Liver (tissue), 9 donors: ENCODE measurements around the gene DEGS1. TPM values are rescaled to one million over a fixed set of nuclear protein-coding genes. Genes with fewer than 3 reads are reported as not detected.

ENCODE experiments used
- DNase-seq: peaks from one replicate; pipeline ENCODE4 v3.0.0-alpha.2; 2017; ENCODE audit warnings: low spot score
- H3K27ac ChIP-seq, 2 donors: one replicate each; pipeline ENCODE4 v1.7.0; 2013; ENCODE audit warnings: inconsistent platforms in 2 of 2, low read length in 2 of 2, control low read depth in 1 of 2, low read depth in 1 of 2, mild to moderate bottlenecking in 1 of 2
- H3K27me3 ChIP-seq, 4 donors: one replicate each; pipeline versions ENCODE4 v1.6.1 to v1.7.0; 2013; ENCODE audit warnings: low read length in 3 of 4, inconsistent platforms in 1 of 4, mild to moderate bottlenecking in 1 of 4, moderate library complexity in 1 of 4; ENCODE audit not compliant: control insufficient read depth in 4 of 4, insufficient read depth in 4 of 4
- H3K36me3 ChIP-seq, 4 donors: one replicate each; pipeline versions ENCODE4 v1.6.1 to v1.7.0; 2013; ENCODE audit warnings: low read length in 3 of 4, mild to moderate bottlenecking in 3 of 4, low read depth in 1 of 4, moderate library complexity in 1 of 4; ENCODE audit not compliant: control insufficient read depth in 4 of 4, insufficient read depth in 3 of 4
- H3K4me1 ChIP-seq, 4 donors: one replicate each; pipeline versions ENCODE4 v1.6.1 to v1.7.0; 2013; ENCODE audit warnings: low read length in 3 of 4, mild to moderate bottlenecking in 3 of 4, moderate library complexity in 1 of 4; ENCODE audit not compliant: control insufficient read depth in 4 of 4, insufficient read depth in 4 of 4
- H3K4me3 ChIP-seq, 3 donors: one replicate each; pipeline versions ENCODE4 v1.6.1 to v1.7.0; 2013; ENCODE audit warnings: low read length in 3 of 3, control low read depth in 1 of 3, low read depth in 1 of 3, mild to moderate bottlenecking in 1 of 3
- H3K9ac ChIP-seq, 2 donors: one replicate each; pipeline ENCODE4 v1.7.0; 2013; ENCODE audit warnings: low read length in 2 of 2, mild to moderate bottlenecking in 2 of 2, moderate library complexity in 2 of 2, control low read depth in 1 of 2, low read depth in 1 of 2
- H3K9me3 ChIP-seq, 4 donors: one replicate each; pipeline versions ENCODE4 v1.6.1 to v1.7.0; 2013; ENCODE audit warnings: low read length in 3 of 4; ENCODE audit not compliant: control insufficient read depth in 4 of 4
- EGR1 ChIP-seq, 2 donors: IDR thresholded peaks; 2 replicates each; pipeline ENCODE4 v1.6.1; 2016 to 2018; ENCODE audit warnings: antibody characterized with exemption in 2 of 2, low read depth in 2 of 2
- FOXA1 ChIP-seq: IDR thresholded peaks from 2 replicates; pipeline ENCODE4 v1.6.1; 2016; ENCODE audit warnings: antibody characterized with exemption
- FOXA2 ChIP-seq: IDR thresholded peaks from 2 replicates; pipeline ENCODE4 v1.6.1; 2016; ENCODE audit warnings: antibody characterized with exemption
- GABPA ChIP-seq, 2 donors: IDR thresholded peaks in 1 of 2; conservative IDR thresholded peaks in 1 of 2; 2 replicates each; pipeline ENCODE4 v1.6.1; 2016; ENCODE audit warnings: antibody characterized with exemption in 2 of 2, mild to moderate bottlenecking in 1 of 2, moderate library complexity in 1 of 2
- HNF4A ChIP-seq, 2 donors: conservative IDR thresholded peaks; 2 replicates each; pipeline ENCODE4 v1.6.1; 2016; ENCODE audit warnings: antibody characterized with exemption in 2 of 2, mild to moderate bottlenecking in 2 of 2
- HNF4G ChIP-seq: IDR thresholded peaks from 2 replicates; pipeline ENCODE4 v1.6.1; 2016; ENCODE audit warnings: antibody characterized with exemption
- JUND ChIP-seq, 2 donors: IDR thresholded peaks; 2 replicates each; pipeline ENCODE4 v1.6.1; 2016; ENCODE audit warnings: antibody characterized with exemption in 2 of 2
- NR2F2 ChIP-seq: IDR thresholded peaks from 2 replicates; pipeline ENCODE4 v1.6.1; 2016; ENCODE audit warnings: antibody characterized with exemption
- RAD21 ChIP-seq, 2 donors: IDR thresholded peaks; 2 replicates each; pipeline ENCODE4 v1.6.1; 2016; ENCODE audit warnings: antibody characterized with exemption in 2 of 2, mild to moderate bottlenecking in 2 of 2
- RXRA ChIP-seq, 2 donors: IDR thresholded peaks; 2 replicates each; pipeline ENCODE4 v1.6.1; 2017 to 2018; ENCODE audit warnings: antibody characterized with exemption in 2 of 2, mild to moderate bottlenecking in 1 of 2
- SP1 ChIP-seq: IDR thresholded peaks from 2 replicates; pipeline ENCODE4 v1.6.1; 2018; ENCODE audit warnings: antibody characterized with exemption, mild to moderate bottlenecking
- TAF1 ChIP-seq: conservative IDR thresholded peaks from 2 replicates; pipeline ENCODE4 v1.6.1; 2016; ENCODE audit warnings: antibody characterized with exemption, mild to moderate bottlenecking
- WGBS: extraction: QIAGEN DNeasy Blood & Tissue Kit; methylation state at CpG from one replicate; pipeline ENCODE4 v1.1.7; 2013; 5-methylcytosine and 5-hydroxymethylcytosine counted together
- polyA plus RNA-seq, 2 donors: library from polyadenylated mRNA; stranded (reverse) in 1 of 2; unstranded in 1 of 2; fragments of 200-250 nt in 1 of 2; fragments of >200 nt in 1 of 2; fragmentation: Nextera tagmentation in 1 of 2; extraction: Ambion mirVana in 1 of 2; gene quantifications; one replicate each; pipeline versions ENCODE4 v1.2.1 to v1.2.3, GENCODE V29; 2013 to 2015
- total RNA-seq, 2 donors: library from RNA; depleted of rRNA; stranded (reverse); fragments of >200 nt; gene quantifications; one replicate each; pipeline ENCODE4 v1.2.3, GENCODE V29; 2014
- TF ChIP-seq, protein P1 (sequence below): fragments of 150-350 bp; IDR thresholded peaks from 2 replicates; pipeline ENCODE4 v1.5.1; 2017; ENCODE audit warnings: improper control_type of control experiment, low read depth, low read length; ENCODE audit not compliant: missing input control
- TF ChIP-seq, protein P2 (sequence below): IDR thresholded peaks from 2 replicates; pipeline ENCODE4 v1.6.1; 2016; ENCODE audit warnings: antibody characterized with exemption
- TF ChIP-seq, protein P3 (sequence below): IDR thresholded peaks from 2 replicates; pipeline ENCODE4 v1.6.1; 2016; ENCODE audit warnings: antibody characterized with exemption
- donor health status: healthy.
- donor health status: healthy.
- donor health status: healthy.
- donor health status: healthy.
- donor health status: healthy.

The DEGS1 gene
- total and polyA plus RNA-seq, 4 donors, result 21.7 to 26.7 (median 22.6) TPM

DNA sequence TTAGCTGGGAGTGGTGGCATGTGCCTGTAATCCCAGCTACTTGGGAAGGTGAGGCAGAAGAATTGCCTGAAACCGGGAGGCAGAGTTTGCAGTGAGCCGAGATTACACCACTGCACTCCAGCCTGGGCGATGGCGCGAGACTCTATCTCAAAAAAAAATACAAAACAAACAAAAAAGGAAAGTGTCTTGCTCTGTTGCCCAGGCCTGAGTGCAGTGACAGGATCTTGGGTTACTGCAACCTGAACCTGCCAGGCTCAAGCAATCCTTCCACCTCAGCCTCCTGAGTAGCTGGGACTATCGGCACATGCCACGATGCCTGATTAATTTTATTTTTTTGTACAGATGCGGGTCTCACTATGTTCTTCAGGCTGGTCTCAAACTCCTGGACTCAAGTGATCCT is 33.3 kb downstream of the DEGS1 start:
- Histone ChIP-seq H3K4me1 (peaks cover 2 to 13% (median 12%) of the 10 kb centered on the region in 4 donors), H3K9me3 (no peaks in the 10 kb centered on the region), H3K4me3 (no peak overlapping the region), H3K36me3 (no peaks in the 10 kb centered on the region), H3K27me3 (no peaks in the 10 kb centered on the region), H3K9ac (no peak overlapping the region), H3K27ac (no peak overlapping the region)
- no peak for DNase-seq
- WGBS, result 97% methylated on average over 8 of the region's 8 CpGs
- no peak for TF ChIP-seq HNF4G

DNA sequence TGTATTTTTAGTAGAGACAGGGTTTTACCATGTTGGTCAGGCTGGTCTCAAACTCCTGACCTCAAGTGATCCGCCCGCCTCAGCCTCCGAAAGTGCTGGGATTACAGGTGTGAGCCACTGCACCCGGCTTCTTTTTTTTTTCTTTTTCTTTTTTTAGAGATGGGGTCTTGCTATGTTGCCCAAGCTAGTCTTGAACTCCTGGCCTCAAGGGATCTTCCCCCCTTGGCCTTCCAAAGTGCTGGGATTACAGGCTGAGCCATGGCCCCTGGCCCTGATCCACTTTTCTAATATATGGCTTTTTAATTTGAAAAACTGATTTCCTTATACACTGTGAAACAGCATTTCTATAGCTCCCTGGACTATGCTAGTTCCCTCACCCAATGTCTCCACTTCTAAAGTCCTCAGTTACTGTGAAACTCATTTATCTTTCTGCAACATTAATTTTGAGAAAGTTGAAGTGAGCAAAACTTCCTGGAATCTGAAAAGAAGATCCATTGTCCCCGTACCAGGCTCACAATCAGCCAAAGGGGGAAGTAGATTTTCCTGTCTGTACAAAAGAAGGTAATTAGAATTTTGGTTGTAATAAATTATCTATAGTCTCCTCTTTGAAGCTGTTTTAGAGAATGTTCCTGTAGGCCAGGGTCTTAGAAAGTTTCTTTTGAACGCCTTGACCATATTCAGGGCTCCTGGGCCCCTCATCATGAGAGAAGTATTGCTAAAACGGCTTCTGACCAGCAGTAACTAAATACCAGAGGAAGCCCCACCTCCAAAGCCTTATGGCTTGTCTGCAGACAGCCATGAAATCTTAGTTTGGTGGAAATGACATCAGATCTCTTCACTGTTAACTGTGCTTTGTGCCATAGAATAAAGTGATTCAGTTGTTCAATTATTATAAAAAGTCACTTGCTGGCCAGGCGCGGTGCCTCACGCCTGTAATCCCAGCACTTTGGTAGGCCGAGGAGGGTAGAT is 34.9 kb downstream of the DEGS1 start:
- Histone ChIP-seq H3K4me3 (no peak overlapping the region), H3K36me3 (no peaks in the 10 kb centered on the region), H3K27me3 (no peaks in the 10 kb centered on the region), H3K9ac (no peak overlapping the region), H3K4me1 (peaks cover 0 to under 1% (median under 1%) of the 10 kb centered on the region in 4 donors), H3K9me3 (no peaks in the 10 kb centered on the region), H3K27ac (no peak overlapping the region)
- DNase-seq, result no peak
- 90% methylated on average over 11 of the region's 11 CpGs for WGBS
- TF ChIP-seq TAF1 (no peak), SP1 (no peak), RAD21 (IDR thresholded peaks at IDR 0.05) (no peak), JUND (IDR thresholded peaks at IDR 0.05) (no peak), HNF4A (conservative IDR thresholded peaks at IDR 0.05) (no peak), HNF4G (no peak), FOXA1 (no peak)
- TF ChIP-seq, protein P1, sequence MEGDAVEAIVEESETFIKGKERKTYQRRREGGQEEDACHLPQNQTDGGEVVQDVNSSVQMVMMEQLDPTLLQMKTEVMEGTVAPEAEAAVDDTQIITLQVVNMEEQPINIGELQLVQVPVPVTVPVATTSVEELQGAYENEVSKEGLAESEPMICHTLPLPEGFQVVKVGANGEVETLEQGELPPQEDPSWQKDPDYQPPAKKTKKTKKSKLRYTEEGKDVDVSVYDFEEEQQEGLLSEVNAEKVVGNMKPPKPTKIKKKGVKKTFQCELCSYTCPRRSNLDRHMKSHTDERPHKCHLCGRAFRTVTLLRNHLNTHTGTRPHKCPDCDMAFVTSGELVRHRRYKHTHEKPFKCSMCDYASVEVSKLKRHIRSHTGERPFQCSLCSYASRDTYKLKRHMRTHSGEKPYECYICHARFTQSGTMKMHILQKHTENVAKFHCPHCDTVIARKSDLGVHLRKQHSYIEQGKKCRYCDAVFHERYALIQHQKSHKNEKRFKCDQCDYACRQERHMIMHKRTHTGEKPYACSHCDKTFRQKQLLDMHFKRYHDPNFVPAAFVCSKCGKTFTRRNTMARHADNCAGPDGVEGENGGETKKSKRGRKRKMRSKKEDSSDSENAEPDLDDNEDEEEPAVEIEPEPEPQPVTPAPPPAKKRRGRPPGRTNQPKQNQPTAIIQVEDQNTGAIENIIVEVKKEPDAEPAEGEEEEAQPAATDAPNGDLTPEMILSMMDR, result no peak

DNA sequence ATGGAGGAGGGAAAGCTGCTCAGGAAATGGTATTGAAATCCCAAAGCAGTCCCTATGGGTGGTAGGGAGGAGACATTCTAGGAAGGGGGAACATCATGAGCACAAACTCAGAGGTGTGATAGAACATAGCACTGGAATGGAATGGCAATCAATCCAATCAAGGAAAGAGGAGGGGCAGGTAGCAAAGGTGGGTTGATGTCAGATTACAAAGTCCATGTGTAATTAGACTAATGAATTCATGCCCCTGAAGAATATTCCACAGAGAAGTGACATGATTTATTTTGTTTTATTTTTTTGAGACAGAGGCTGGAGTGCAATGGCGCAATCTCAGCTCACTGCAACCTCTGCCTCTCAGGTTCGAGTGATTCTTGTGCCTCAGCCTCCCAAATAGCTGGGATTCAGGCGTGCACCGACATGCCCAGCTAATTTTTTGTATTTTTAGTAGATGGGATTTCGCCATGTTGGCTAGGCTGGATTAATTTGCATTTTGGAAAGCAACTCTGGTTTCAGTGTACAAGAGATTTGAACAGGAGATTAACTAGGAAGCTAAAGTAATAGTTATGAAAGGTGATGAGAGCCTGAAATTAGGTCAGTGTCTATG is 36.1 kb downstream of the DEGS1 start:
- no peak overlapping the region for H3K27ac ChIP-seq
- no peak overlapping the region for H3K4me3 ChIP-seq
- no peaks in the 10 kb centered on the region for H3K9me3 ChIP-seq
- no peaks in the 10 kb centered on the region for H3K36me3 ChIP-seq
- WGBS, result 89% methylated on average over 5 of the region's 5 CpGs
- H3K4me1 ChIP-seq, result no peaks in the 10 kb centered on the region
- no peaks in the 10 kb centered on the region for H3K27me3 ChIP-seq
- no peak for DNase-seq
- TF ChIP-seq RXRA (IDR thresholded peaks at IDR 0.05) (no peak), JUND (IDR thresholded peaks at IDR 0.05) (no peak), EGR1 (IDR thresholded peaks at IDR 0.05; ENCODE audit: low read depth in 2 of 2) (no peak), RAD21 (IDR thresholded peaks at IDR 0.05) (no peak), FOXA2 (no peak), NR2F2 (no peak), GABPA (IDR thresholded peaks at IDR 0.05 in 1 of 2, conservative IDR thresholded peaks at IDR 0.05 in 1 of 2) (no peak), FOXA1 (no peak), HNF4A (conservative IDR thresholded peaks at IDR 0.05) (no peak), SP1 (no peak)
- TF ChIP-seq, protein P1, result no peak
- TF ChIP-seq, protein P2, sequence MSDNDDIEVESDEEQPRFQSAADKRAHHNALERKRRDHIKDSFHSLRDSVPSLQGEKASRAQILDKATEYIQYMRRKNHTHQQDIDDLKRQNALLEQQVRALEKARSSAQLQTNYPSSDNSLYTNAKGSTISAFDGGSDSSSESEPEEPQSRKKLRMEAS, result no peak
- TF ChIP-seq, protein P3, sequence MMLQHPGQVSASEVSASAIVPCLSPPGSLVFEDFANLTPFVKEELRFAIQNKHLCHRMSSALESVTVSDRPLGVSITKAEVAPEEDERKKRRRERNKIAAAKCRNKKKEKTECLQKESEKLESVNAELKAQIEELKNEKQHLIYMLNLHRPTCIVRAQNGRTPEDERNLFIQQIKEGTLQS, result no peak
- H3K9ac ChIP-seq, result no peak overlapping the region
